ENCODE results near the gene SNRNP40.

SNRNP40 gene

GRCh38 chr1:31308036-31308435 is 11.4 kb upstream of the SNRNP40 start:
- TF ChIP-seq TSHZ2 (CRISPR knock-in tag; IDR thresholded peaks at IDR 0.05) (no peak), SNAI2 (CRISPR knock-in tag; IDR thresholded peaks at IDR 0.05) (no peak), BACH2 (CRISPR knock-in tag; IDR thresholded peaks at IDR 0.05; ENCODE audit: borderline replicate concordance) (no peak), POU6F1 (CRISPR knock-in tag; IDR thresholded peaks at IDR 0.05; ENCODE audit: borderline replicate concordance, low read depth) (no peak), ZNF70 (CRISPR knock-in tag; IDR thresholded peaks at IDR 0.05) (no peak), CSDC2 (CRISPR knock-in tag; IDR thresholded peaks at IDR 0.05) (no peak), ZFP30 (CRISPR knock-in tag; IDR thresholded peaks at IDR 0.05) (no peak), PPARA (CRISPR knock-in tag; IDR thresholded peaks at IDR 0.05; ENCODE audit: borderline replicate concordance) (no peak), OSR1 (CRISPR knock-in tag; IDR thresholded peaks at IDR 0.05) (no peak), GLIS3 (CRISPR knock-in tag; IDR thresholded peaks at IDR 0.05) (no peak)
- ATAC-seq = no peak

- peak; percentile 93 for ATAC-seq
- TF ChIP-seq PATZ1 (CRISPR knock-in tag; IDR thresholded peaks at IDR 0.05; ENCODE audit: borderline replicate concordance) (no peak), CSRNP3 (CRISPR knock-in tag; IDR thresholded peaks at IDR 0.05) (no peak), ISL1 (CRISPR knock-in tag; IDR thresholded peaks at IDR 0.05) (peak; percentile 42; the same call in 1 of the 2 replicates)
Observed at GRCh38 chr1:31306278-31306677, 9.7 kb upstream of the SNRNP40 start.

- TF ChIP-seq OSR1 (CRISPR knock-in tag; IDR thresholded peaks at IDR 0.05) (no peak), TOX (CRISPR knock-in tag; IDR thresholded peaks at IDR 0.05; ENCODE audit: borderline replicate concordance) (no peak), TSHZ2 (CRISPR knock-in tag; IDR thresholded peaks at IDR 0.05) (no peak), ZC3H10 (CRISPR knock-in tag; IDR thresholded peaks at IDR 0.05) (no peak)
- ATAC-seq = no peak
Observed at GRCh38 chr1:31302709-31303441, 6.3 kb upstream of the SNRNP40 start.

GRCh38 chr1:31300193-31300592 is 3.6 kb upstream of the SNRNP40 start:
- TF ChIP-seq ZFP3 (CRISPR knock-in tag; IDR thresholded peaks at IDR 0.05) (no peak), POU6F1 (CRISPR knock-in tag; IDR thresholded peaks at IDR 0.05; ENCODE audit: borderline replicate concordance, low read depth) (no peak), CSRNP3 (CRISPR knock-in tag; IDR thresholded peaks at IDR 0.05) (no peak)
- no peak for ATAC-seq

Measured in SK-N-SH treated with all-trans-retinoic acid at 6 μM for 48 hours (cell line).